Measurements from ENCODE around the gene UACA. TPM values are rescaled to one million over a fixed set of nuclear protein-coding genes. Genes with fewer than 3 reads are reported as not detected.

UACA gene
- total RNA-seq, 2 experiments from 2014 or later: 2.4 to 2.8 TPM

GRCh38 chr15:70699890-70700289 is 63.5 kb downstream of the UACA start:
- DNase-seq (no peak), ATAC-seq (no peak)
- no peak overlapping the region for H3K27ac Mint-ChIP-seq
- POLR2A ChIA-PET: no interaction called here
- CTCF ChIA-PET: no interaction called here
- no peaks in the 10 kb centered on the region for H3K4me1 Mint-ChIP-seq (ENCODE audit: low read depth)
- no peaks in the 10 kb centered on the region for H3K9me3 Mint-ChIP-seq
- peaks cover 12% of the 10 kb centered on the region for H3K27me3 Mint-ChIP-seq
- intact Hi-C loops (cut with micrococcal nuclease): no loop called here
- TF ChIP-seq CTCF (IDR thresholded peaks at IDR 0.05): no peak
- H3K4me3 Mint-ChIP-seq: no peak overlapping the region
- H3K36me3 Mint-ChIP-seq (ENCODE audit: low read depth): no peaks in the 10 kb centered on the region

- POLR2A ChIA-PET: no interaction called here
Observed at GRCh38 chr15:70698836-70699390, 64.4 kb downstream of the UACA start.

GRCh38 chr15:70698426-70698825 is 64.9 kb downstream of the UACA start:
- no peak for TF ChIP-seq CTCF (IDR thresholded peaks at IDR 0.05)
- H3K4me3 Mint-ChIP-seq: no peak overlapping the region

More at GRCh38 chr15:70698836-70699390, 64.4 kb downstream of the UACA start:
- TF ChIP-seq CTCF (IDR thresholded peaks at IDR 0.05): no peak
- no peak overlapping the region for H3K27ac Mint-ChIP-seq
- DNase-seq (no peak), ATAC-seq (no peak)
- H3K4me3 Mint-ChIP-seq: no peak overlapping the region
- H3K36me3 Mint-ChIP-seq (ENCODE audit: low read depth): no peaks in the 10 kb centered on the region
- no peaks in the 10 kb centered on the region for H3K9me3 Mint-ChIP-seq
- peaks cover 10% of the 10 kb centered on the region for H3K27me3 Mint-ChIP-seq
- CTCF ChIA-PET: interaction anchor here (1.0 kb wide), 1 partner anchor 24 kb away, joined by 3 read pairs; no protein-coding TSS in a partner anchor
- intact Hi-C loops (cut with micrococcal nuclease): no loop called here
- H3K4me1 Mint-ChIP-seq (ENCODE audit: low read depth): no peaks in the 10 kb centered on the region

GRCh38 chr15:70690491-70691276 is 72.7 kb downstream of the UACA start:
- H3K9me3 Mint-ChIP-seq: no peaks in the 10 kb centered on the region
- POLR2A ChIA-PET: no interaction called here
- no peaks in the 10 kb centered on the region for H3K4me1 Mint-ChIP-seq (ENCODE audit: low read depth)
- no peak for TF ChIP-seq CTCF (IDR thresholded peaks at IDR 0.05)
- DNase-seq: no peak
- no peak overlapping the region for H3K27ac Mint-ChIP-seq
- H3K27me3 Mint-ChIP-seq: peaks cover 5% of the 10 kb centered on the region
- CTCF ChIA-PET: interaction anchor here (0.8 to 2.3 kb wide), 2 partner anchors 11 to 32 kb away, joined by 3 to 7 read pairs; no protein-coding TSS in a partner anchor
- no peak for ATAC-seq
- no peak overlapping the region for H3K4me3 Mint-ChIP-seq
- intact Hi-C loops (cut with micrococcal nuclease): no loop called here
- no peaks in the 10 kb centered on the region for H3K36me3 Mint-ChIP-seq (ENCODE audit: low read depth)

More at GRCh38 chr15:70698426-70698825, 64.9 kb downstream of the UACA start:
- CTCF ChIA-PET: interaction anchor here (1.0 kb wide), 1 partner anchor 24 kb away, joined by 3 read pairs; no protein-coding TSS in a partner anchor
- H3K36me3 Mint-ChIP-seq (ENCODE audit: low read depth): no peaks in the 10 kb centered on the region
- no peak for ATAC-seq
- DNase-seq: no peak
- no peaks in the 10 kb centered on the region for H3K4me1 Mint-ChIP-seq (ENCODE audit: low read depth)
- peaks cover 7% of the 10 kb centered on the region for H3K27me3 Mint-ChIP-seq
- intact Hi-C loops (cut with micrococcal nuclease): no loop called here
- POLR2A ChIA-PET: no interaction called here
- H3K27ac Mint-ChIP-seq: no peak overlapping the region
- H3K9me3 Mint-ChIP-seq: no peaks in the 10 kb centered on the region

- TF ChIP-seq CTCF (IDR thresholded peaks at IDR 0.05): no peak
- Mint-ChIP-seq H3K36me3 (ENCODE audit: low read depth) (no peaks in the 10 kb centered on the region), H3K9me3 (no peaks in the 10 kb centered on the region), H3K27ac (no peak overlapping the region), H3K4me1 (ENCODE audit: low read depth) (no peaks in the 10 kb centered on the region), H3K27me3 (peaks cover 5% of the 10 kb centered on the region), H3K4me3 (no peak overlapping the region)
- intact Hi-C loops (cut with micrococcal nuclease): no loop called here
- no peak for DNase-seq
- no peak for ATAC-seq
- POLR2A ChIA-PET: no interaction called here
- CTCF ChIA-PET: interaction anchor here (2.3 kb wide), 1 partner anchor 10 kb away, joined by 7 read pairs; no protein-coding TSS in a partner anchor
Observed at GRCh38 chr15:70690021-70690420, 73.3 kb downstream of the UACA start.
